Right lobe of liver (tissue), 6 donors: ENCODE data around the gene YARS1. TPM values are rescaled to one million over a fixed set of nuclear protein-coding genes. Genes with fewer than 3 reads are reported as not detected.
A peak's percentile ranks its signal among the peaks of the same experiment; 100 is the strongest.

ENCODE experiments used
- ATAC-seq, 4 donors: fragments of 200-7000 bp; cut with Tn5 transposase; one replicate each; pipeline ENCODE4 v1.9.1; 2020; ENCODE audit warnings: mild to moderate bottlenecking in 4 of 4, moderate library complexity in 4 of 4
- DNase-seq, 3 donors: peaks; one replicate each; pipeline ENCODE4 v3.0.0-alpha.2; 2020
- H3K27ac ChIP-seq, 3 donors: fragments of 200-600 bp; one replicate each; pipeline ENCODE4 v1.8.0; 2022
- H3K27me3 ChIP-seq, 2 donors: fragments of 200-600 bp; one replicate each; pipeline ENCODE4 v1.8.0; 2022
- H3K36me3 ChIP-seq, 4 donors: fragments of 200-600 bp; sonication (generic) in 1 of 4; one replicate each; pipeline versions ENCODE4 v1.5.1 to v1.8.0; 2017 to 2022; ENCODE audit warnings: control low read depth in 1 of 4
- H3K4me1 ChIP-seq, 4 donors: fragments of 200-600 bp; sonication (generic) in 1 of 4; one replicate each; pipeline versions ENCODE4 v1.5.1 to v1.8.0; 2017 to 2022; ENCODE audit warnings: control low read depth in 1 of 4
- H3K4me3 ChIP-seq, 3 donors: fragments of 200-600 bp; one replicate each; pipeline ENCODE4 v1.8.0; 2022
- H3K9me3 ChIP-seq, 4 donors: fragments of 200-600 bp; sonication (generic) in 1 of 4; one replicate each; pipeline versions ENCODE4 v1.5.1 to v1.8.0; 2017 to 2022; ENCODE audit warnings: control low read depth in 1 of 4
- CTCF ChIP-seq, 4 donors: fragments of 200-600 bp in 3 of 4; fragments of 450-650 bp in 1 of 4; IDR thresholded peaks; one replicate each; pipeline versions ENCODE4 v1.5.1 to v1.8.0; 2016 to 2022; ENCODE audit warnings: antibody characterized with exemption in 4 of 4, mild to moderate bottlenecking in 2 of 4
- POLR2A ChIP-seq: fragments of 450-650 bp; IDR thresholded peaks from one replicate; pipeline ENCODE4 v1.6.1; 2017; ENCODE audit warnings: antibody characterized with exemption, mild to moderate bottlenecking
- WGBS: methylation state at CpG from one replicate; pipeline ENCODE4 v1.1.6; 2018; ENCODE audit warnings: low coverage, low lambda C conversion rate; ENCODE audit not compliant: insufficient coverage; ENCODE audit errors: missing lambda C conversion rate; 5-methylcytosine and 5-hydroxymethylcytosine counted together
- intact Hi-C, 2 donors: fragments of 100-400 bp; cut with DNase I; formaldehyde crosslinking; loops; one replicate each; pipeline versions ENCODE4 v1.11.2 to v1.14.1; 2022
- total RNA-seq, 6 experiments: library from RNA; depleted of rRNA in 2 of 6; stranded (reverse); fragments of >200 nt in 2 of 6; fragmentation: NEBNext Ultra II Directional in 3 of 6; extraction: Animal tissue kit (Norgen Biotek cat#: 25700) in 3 of 6; gene quantifications; one replicate each; pipeline versions ENCODE4 v1.1.0 to v1.2.4, GENCODE V29; 2016 to 2023
- donor health status: DM: no; HTN: yes; CAD: no.
- donor health status: DM: no; HTN: no; CAD: no.
- donor health status: DM: no; HTN: no; CAD: no.
- donor health status: DM: no; HTN: yes; CAD: no.
- donor health status: DM: no; HTN: yes; CAD: no.

Gene YARS1
- total RNA-seq, 6 experiments from 2014 or later, result 37.4 to 84.3 (median 53.5) TPM

GRCh38 chr1:32748348-32748747 lies 68.8 kb downstream of the YARS1 start:
- ATAC-seq (no peak), DNase-seq (no peak)
- Histone ChIP-seq H3K4me1 (peaks cover 0 to 6% (median 3%) of the 10 kb centered on the region in 4 donors), H3K36me3 (no peaks in the 10 kb centered on the region), H3K4me3 (no peak overlapping the region), H3K9me3 (no peaks in the 10 kb centered on the region), H3K27ac (no peak overlapping the region), H3K27me3 (no peaks in the 10 kb centered on the region)
- intact Hi-C loops, result no loop called here
- WGBS, result 80% methylated on average over 2 of the region's 4 CpGs
- TF ChIP-seq CTCF (IDR thresholded peaks at IDR 0.05), result no peak
- no peak for TF ChIP-seq POLR2A

- Histone ChIP-seq H3K9me3 (no peaks in the 10 kb centered on the region), H3K27ac (no peak overlapping the region), H3K4me3 (no peak overlapping the region), H3K4me1 (peaks cover 0 to 14% (median 7%) of the 10 kb centered on the region in 4 donors), H3K36me3 (no peaks in the 10 kb centered on the region), H3K27me3 (no peaks in the 10 kb centered on the region)
- DNase-seq (no peak), ATAC-seq (peak in 1 of 4 donors; percentile 21)
- intact Hi-C loops, result no loop called here
- WGBS, result 69% methylated on average over 8 of the region's 9 CpGs
- TF ChIP-seq CTCF (IDR thresholded peaks at IDR 0.05) (no peak), POLR2A (no peak)
These were observed 71.0 kb downstream of the YARS1 start for GRCh38 chr1:32746130-32746529.

- no peak overlapping the region for H3K27ac ChIP-seq
- TF ChIP-seq POLR2A, result no peak
- ATAC-seq, result no peak
- peaks cover 0 to 14% (median 7%) of the 10 kb centered on the region in 4 donors for H3K4me1 ChIP-seq
- no peak overlapping the region for H3K4me3 ChIP-seq
- intact Hi-C loops, result no loop called here
- no peaks in the 10 kb centered on the region for H3K27me3 ChIP-seq
- H3K9me3 ChIP-seq, result no peaks in the 10 kb centered on the region
- H3K36me3 ChIP-seq, result no peaks in the 10 kb centered on the region
- DNase-seq, result no peak
These were observed 73.1 kb downstream of the YARS1 start for GRCh38 chr1:32744071-32744425.

- no peaks in the 10 kb centered on the region for H3K36me3 ChIP-seq
- TF ChIP-seq CTCF (IDR thresholded peaks at IDR 0.05), result no peak
- no peak for TF ChIP-seq POLR2A
- intact Hi-C loops, result no loop called here
- peak overlapping the region in 1 of 3 donors; percentile 73 for H3K27ac ChIP-seq
- DNase-seq (no peak), ATAC-seq (peak; percentile 2 to 20 (median 2))
- H3K4me1 ChIP-seq, result peaks cover 0 to 14% (median 7%) of the 10 kb centered on the region in 4 donors
- H3K4me3 ChIP-seq, result peak overlapping the region in 1 of 3 donors; percentile 73
- 20% methylated on average over 2 of the region's 6 CpGs for WGBS
- no peaks in the 10 kb centered on the region for H3K27me3 ChIP-seq
- no peaks in the 10 kb centered on the region for H3K9me3 ChIP-seq
These were observed 73.6 kb downstream of the YARS1 start for GRCh38 chr1:32743380-32744070.

- DNase-seq, result no peak
- TF ChIP-seq POLR2A (no peak), CTCF (IDR thresholded peaks at IDR 0.05) (no peak)
- Histone ChIP-seq H3K27me3 (no peaks in the 10 kb centered on the region), H3K4me1 (peaks cover 0 to 16% (median 7%) of the 10 kb centered on the region in 4 donors), H3K9me3 (no peaks in the 10 kb centered on the region), H3K27ac (peak overlapping the region in 2 of 3 donors; percentile 73 to 83), H3K36me3 (no peaks in the 10 kb centered on the region), H3K4me3 (peak overlapping the region; percentile 57 to 73 (median 69))
- intact Hi-C loops, result no loop called here
- ATAC-seq, result peak; percentile 56 to 69 (median 60)
- 19% methylated on average over 4 of the region's 4 CpGs for WGBS
These were observed 74.2 kb downstream of the YARS1 start for GRCh38 chr1:32742956-32743355.
